ENCODE measurements around the gene PRDX1.

GRCh38 chr1:45552331-45552730 is 30.6 kb upstream of the PRDX1 start:
- TF ChIP-seq POLR2A (IDR thresholded peaks at IDR 0.05) = no peak
- TF ChIP-seq, protein P1, sequence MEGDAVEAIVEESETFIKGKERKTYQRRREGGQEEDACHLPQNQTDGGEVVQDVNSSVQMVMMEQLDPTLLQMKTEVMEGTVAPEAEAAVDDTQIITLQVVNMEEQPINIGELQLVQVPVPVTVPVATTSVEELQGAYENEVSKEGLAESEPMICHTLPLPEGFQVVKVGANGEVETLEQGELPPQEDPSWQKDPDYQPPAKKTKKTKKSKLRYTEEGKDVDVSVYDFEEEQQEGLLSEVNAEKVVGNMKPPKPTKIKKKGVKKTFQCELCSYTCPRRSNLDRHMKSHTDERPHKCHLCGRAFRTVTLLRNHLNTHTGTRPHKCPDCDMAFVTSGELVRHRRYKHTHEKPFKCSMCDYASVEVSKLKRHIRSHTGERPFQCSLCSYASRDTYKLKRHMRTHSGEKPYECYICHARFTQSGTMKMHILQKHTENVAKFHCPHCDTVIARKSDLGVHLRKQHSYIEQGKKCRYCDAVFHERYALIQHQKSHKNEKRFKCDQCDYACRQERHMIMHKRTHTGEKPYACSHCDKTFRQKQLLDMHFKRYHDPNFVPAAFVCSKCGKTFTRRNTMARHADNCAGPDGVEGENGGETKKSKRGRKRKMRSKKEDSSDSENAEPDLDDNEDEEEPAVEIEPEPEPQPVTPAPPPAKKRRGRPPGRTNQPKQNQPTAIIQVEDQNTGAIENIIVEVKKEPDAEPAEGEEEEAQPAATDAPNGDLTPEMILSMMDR (IDR thresholded peaks at IDR 0.05) = no peak
